Kidney capillary endothelial cell (primary cell): ENCODE results near the gene LRRC15.

Experiments
- DNase-seq: peaks from one replicate; pipeline ENCODE4 v3.0.0-alpha.2; 2018; ENCODE audit warnings: low spot score

The LRRC15 gene

GRCh38 chr3:194384569-194385001 is 15.0 kb upstream of the LRRC15 start:
- DNase-seq: no peak

- no peak for DNase-seq
These were observed 14.6 kb upstream of the LRRC15 start for GRCh38 chr3:194384156-194384555.

GRCh38 chr3:194383276-194383940 is 13.9 kb upstream of the LRRC15 start:
- DNase-seq: no peak

- DNase-seq: no peak
These were observed 13.3 kb upstream of the LRRC15 start for GRCh38 chr3:194382892-194383223.

GRCh38 chr3:194382196-194382891 is 12.8 kb upstream of the LRRC15 start:
- no peak for DNase-seq

GRCh38 chr3:194381460-194381875 is 11.9 kb upstream of the LRRC15 start:
- DNase-seq: no peak

GRCh38 chr3:194380326-194380725 is 10.8 kb upstream of the LRRC15 start:
- DNase-seq: peak; percentile 50

- DNase-seq: no peak
These were observed 10.1 kb upstream of the LRRC15 start for GRCh38 chr3:194379651-194380050.

- no peak for DNase-seq
These were observed 9.7 kb upstream of the LRRC15 start for GRCh38 chr3:194379231-194379630.

GRCh38 chr3:194377708-194378107 is 8.2 kb upstream of the LRRC15 start:
- no peak for DNase-seq

- no peak for DNase-seq
These were observed 6.7 kb upstream of the LRRC15 start for GRCh38 chr3:194376241-194376560.

GRCh38 chr3:194375473-194376240 is 6.1 kb upstream of the LRRC15 start:
- peak; percentile 76 for DNase-seq

GRCh38 chr3:194374935-194375334 is 5.4 kb upstream of the LRRC15 start:
- DNase-seq: no peak

- no peak for DNase-seq
These were observed 4.4 kb upstream of the LRRC15 start for GRCh38 chr3:194373899-194374298.

GRCh38 chr3:194373028-194373427 is 3.5 kb upstream of the LRRC15 start:
- no peak for DNase-seq

- no peak for DNase-seq
These were observed 1.2 kb upstream of the LRRC15 start for GRCh38 chr3:194370753-194371152.

- DNase-seq: no peak
These were observed 625 bp downstream of the LRRC15 start for GRCh38 chr3:194368918-194369317.

- DNase-seq: no peak
These were observed 1.3 kb downstream of the LRRC15 start for GRCh38 chr3:194367992-194368841.

GRCh38 chr3:194365978-194366490 is 3.5 kb downstream of the LRRC15 start:
- DNase-seq: no peak

GRCh38 chr3:194365526-194365925 is 4.0 kb downstream of the LRRC15 start:
- DNase-seq: no peak

- DNase-seq: no peak
These were observed 4.7 kb downstream of the LRRC15 start for GRCh38 chr3:194364652-194365434.
